Globus pallidus (tissue), 1 donor: ENCODE data around the gene ZNF22.
A peak's percentile ranks its signal among the peaks of the same experiment; 100 is the strongest.
"Not testable (repeated sequence)": the region's sequence is repeated elsewhere in the genome, so short reads cannot be mapped to it uniquely, and the experiment has no call there.

Source experiments
- DNase-seq: peaks from one replicate; pipeline ENCODE4 v3.0.0-alpha.2; 2015; ENCODE audit warnings: low spot score

Gene ZNF22

GRCh38 chr10:44991571-44991970 lies 9.2 kb upstream of the ZNF22 start:
- no peak for DNase-seq

GRCh38 chr10:44992070-44992731 lies 8.5 kb upstream of the ZNF22 start:
- no peak for DNase-seq

GRCh38 chr10:44992732-44993225 lies 7.9 kb upstream of the ZNF22 start:
- DNase-seq, result no peak

- DNase-seq, result no peak
Observed at GRCh38 chr10:44993226-44993921, 7.3 kb upstream of the ZNF22 start.

GRCh38 chr10:44993922-44994751 lies 6.6 kb upstream of the ZNF22 start:
- no peak for DNase-seq

GRCh38 chr10:44994752-44995530 lies 5.8 kb upstream of the ZNF22 start:
- no peak for DNase-seq

GRCh38 chr10:44995581-44995913 lies 5.2 kb upstream of the ZNF22 start:
- DNase-seq, result no peak

- peak; percentile 72 for DNase-seq
Observed at GRCh38 chr10:44995914-44996669, 4.6 kb upstream of the ZNF22 start.

- no peak for DNase-seq
Observed at GRCh38 chr10:44997105-44997748, 3.5 kb upstream of the ZNF22 start.

GRCh38 chr10:44998146-44998631 lies 2.5 kb upstream of the ZNF22 start:
- DNase-seq, result no peak

- no peak for DNase-seq
Observed at GRCh38 chr10:45000138-45000751, 478 bp upstream of the ZNF22 start.

- DNase-seq, result no peak
Observed at GRCh38 chr10:45001381-45002148, 842 bp downstream of the ZNF22 start.

- DNase-seq, result no peak
Observed at GRCh38 chr10:45003432-45004000, 2.8 kb downstream of the ZNF22 start.

GRCh38 chr10:45004661-45005060 lies 3.9 kb downstream of the ZNF22 start:
- DNase-seq, result no peak

GRCh38 chr10:45005284-45005683 lies 4.6 kb downstream of the ZNF22 start:
- no peak for DNase-seq

- no peak for DNase-seq
Observed at GRCh38 chr10:45006276-45007030, 5.7 kb downstream of the ZNF22 start.

- DNase-seq, result peak; percentile 87
Observed at GRCh38 chr10:45008524-45009161, 7.9 kb downstream of the ZNF22 start.

- not testable (repeated sequence) for DNase-seq
Observed at GRCh38 chr10:45014557-45014956, 13.8 kb downstream of the ZNF22 start.
